HL-60/S4 (cell line): ENCODE data around the gene SLC39A11.
"Not testable (repeated sequence)": the region's sequence is repeated elsewhere in the genome, so short reads cannot be mapped to it uniquely, and the experiment has no call there.

Source experiments
- in situ Hi-C: fragments of 300-500 bp; cut with MboI; formaldehyde crosslinking; loops from 2 replicates; pipeline ENCODE4 v1.14.3; 2022; ENCODE audit warnings: low sequenced_read_pairs

Gene SLC39A11

DNA sequence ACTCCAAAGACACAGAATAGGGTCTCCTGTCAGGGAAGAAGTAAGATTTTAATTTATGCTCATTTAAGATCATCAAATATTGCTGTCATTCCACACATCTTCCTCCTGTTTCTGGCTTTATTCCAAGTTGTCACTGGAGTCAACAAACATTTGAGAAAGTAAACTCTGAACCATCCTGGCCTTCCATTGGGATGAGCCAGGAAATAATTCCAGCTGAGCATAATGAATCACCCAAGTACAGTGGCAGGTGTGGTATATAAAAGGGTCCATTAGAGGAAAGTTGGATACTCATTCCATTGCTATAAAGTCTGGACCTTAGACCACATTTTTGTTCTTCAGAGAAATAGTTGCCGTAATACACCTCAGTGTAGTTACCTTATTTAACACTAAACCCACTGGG, 246.1 kb downstream of the SLC39A11 start:
- in situ Hi-C loops: no loop called here

GRCh38 chr17:72843591-72843990, 248.9 kb downstream of the SLC39A11 start:
- in situ Hi-C loops: no loop called here

- in situ Hi-C loops: no loop called here
Measured at GRCh38 chr17:72840019-72840418, 252.5 kb downstream of the SLC39A11 start.

DNA sequence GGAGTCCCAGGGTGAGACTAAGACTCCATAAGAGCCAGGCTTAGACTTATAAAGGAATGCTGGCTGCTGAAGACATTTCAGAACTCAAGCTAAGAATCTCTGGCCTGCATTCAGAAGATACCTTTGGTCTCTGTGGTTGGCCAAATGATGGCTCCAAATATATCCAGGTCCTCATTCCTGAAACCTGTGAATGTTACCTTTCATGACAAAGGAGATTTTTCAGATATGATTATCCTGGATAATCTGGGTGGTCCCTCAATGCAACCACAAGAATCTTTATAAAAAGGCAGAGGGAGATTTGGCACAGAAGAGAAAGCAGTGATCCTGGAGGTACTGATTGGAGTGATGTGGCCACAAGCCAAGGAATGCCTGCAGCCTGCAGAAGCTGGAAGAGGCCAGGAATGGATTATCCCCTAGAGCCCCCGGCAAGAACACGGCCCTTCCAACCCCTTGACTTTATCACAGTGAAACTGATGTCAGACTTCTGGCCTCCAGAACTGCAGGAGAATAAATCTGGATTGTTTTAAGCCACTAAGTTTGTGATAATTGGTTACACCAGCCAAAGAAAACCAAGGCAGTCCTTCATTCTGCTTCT, 253.3 kb downstream of the SLC39A11 start:
- in situ Hi-C loops: no loop called here

DNA sequence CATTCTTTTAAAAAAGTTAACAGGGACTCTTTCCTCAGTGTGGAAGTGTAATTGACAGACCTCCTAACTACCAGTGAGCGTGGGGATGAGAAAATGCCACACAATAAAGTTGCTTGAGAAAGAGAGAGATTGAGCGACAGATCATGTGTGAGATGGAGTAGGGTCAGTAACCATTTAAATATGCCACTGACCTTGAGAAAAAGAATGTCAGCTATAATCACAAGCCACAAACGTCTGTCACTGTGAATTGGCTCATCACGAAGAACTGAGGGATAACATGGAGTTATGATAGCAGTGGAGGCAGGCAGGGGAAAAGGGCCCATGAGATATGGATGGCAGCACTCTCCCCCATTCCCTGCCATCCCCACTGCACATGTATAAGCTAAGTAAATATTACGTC, 253.9 kb downstream of the SLC39A11 start:
- in situ Hi-C loops: no loop called here

DNA sequence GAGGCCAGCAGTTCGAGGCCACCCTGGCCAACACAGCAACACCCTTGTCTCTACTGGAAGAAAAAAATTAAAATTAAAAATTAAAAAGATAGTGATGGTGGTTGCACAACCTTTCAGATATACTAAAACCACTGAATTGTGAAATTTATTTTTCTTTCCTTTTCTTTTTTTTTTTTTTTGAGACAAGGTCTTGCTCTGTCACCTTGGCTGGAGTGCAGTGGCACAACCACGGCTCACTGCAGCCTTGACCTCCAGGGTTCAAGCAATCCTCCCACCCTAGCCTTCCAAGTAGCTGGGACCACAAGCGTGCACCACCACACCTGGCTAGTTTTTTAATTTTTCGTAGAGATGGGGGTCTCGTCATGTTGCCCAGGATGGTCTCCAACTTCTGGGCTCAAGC, 254.4 kb downstream of the SLC39A11 start:
- in situ Hi-C loops: no loop called here

DNA sequence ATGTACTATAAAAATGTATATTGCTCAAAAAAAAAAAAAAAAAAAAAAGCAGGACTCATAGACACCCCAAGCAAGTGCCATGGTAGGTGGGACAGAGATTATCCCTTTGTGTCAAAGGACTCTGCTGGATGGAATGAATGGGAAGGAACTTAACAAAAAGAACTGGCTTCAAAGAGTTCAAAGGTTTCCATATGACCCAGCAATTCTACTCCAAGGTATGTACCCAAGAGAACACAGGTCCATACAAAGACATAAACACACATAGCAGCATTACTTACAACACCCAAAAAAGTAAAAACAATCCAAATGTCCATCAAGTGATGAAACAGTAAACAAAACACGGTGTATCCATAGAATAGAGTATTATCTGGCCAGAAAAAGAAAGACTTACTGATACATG, 255.2 kb downstream of the SLC39A11 start:
- in situ Hi-C loops: no loop called here

DNA sequence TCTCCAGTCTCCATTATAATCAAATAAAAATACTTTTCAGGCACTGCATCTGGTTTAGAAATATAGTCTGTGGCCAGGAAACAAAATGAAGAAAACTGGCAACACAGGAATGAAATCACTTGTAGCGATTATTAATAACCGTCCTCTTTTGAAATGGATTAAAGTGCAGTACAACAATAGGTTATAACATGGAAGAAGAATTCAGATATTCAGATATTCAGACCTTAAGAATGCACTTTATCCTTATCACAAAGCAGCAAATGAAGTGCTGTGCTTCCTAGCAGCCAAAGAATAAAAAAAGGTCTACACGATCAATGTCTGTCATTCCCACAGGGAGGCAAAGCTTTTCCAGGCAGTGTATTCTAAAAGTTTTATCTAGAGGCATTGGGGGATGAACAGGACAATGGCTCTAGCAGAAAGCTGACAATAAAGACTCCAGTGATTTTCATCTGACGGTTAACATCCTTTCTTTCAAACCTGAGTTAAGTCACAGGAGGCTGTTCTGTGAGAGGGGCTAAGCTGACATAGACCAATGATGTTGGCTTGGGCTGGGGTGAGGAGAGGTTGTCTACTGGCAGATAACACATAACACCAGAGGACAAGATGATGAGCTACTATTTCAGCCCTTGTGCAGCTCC, 259.2 kb downstream of the SLC39A11 start:
- in situ Hi-C loops: no loop called here

DNA sequence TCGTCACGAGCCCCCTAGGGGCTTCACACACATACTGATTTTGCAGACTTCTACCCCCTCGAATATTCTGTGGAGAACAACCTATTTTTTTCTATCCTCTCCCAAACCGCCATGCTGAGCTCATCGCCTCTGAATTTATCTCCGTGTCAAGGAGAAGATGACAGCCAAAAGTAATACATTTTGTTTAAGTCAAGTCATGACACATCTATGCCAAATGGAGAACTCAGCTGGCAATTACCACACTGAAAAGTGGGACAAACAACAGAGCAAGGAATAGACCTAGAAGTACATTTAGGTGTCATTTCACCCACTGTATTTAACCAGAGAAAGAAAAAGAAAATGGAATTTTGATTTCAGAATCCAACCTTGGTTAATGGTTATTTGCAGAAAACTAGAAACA, 260.2 kb downstream of the SLC39A11 start:
- in situ Hi-C loops: no loop called here

- in situ Hi-C loops: no loop called here
Measured at GRCh38 chr17:72829883-72830282, 262.6 kb downstream of the SLC39A11 start.

DNA sequence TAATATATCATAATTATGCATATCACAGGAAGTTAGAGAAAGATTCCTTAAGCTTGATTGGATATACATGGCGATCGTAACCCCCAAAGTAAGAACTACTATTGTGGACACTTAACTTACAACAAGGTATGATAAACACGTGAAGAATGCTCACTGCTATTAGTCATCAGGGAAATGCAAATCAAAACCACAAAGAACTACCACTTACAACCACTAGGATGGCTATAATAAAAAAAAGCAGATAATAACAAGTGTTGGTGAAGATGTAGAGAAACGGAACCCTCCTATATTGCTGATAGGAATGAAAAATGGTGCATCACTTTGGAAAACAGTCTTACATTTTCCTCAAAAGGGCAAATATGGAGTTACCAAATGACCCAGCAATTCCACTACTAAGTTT, 265.9 kb downstream of the SLC39A11 start:
- in situ Hi-C loops: no loop called here

DNA sequence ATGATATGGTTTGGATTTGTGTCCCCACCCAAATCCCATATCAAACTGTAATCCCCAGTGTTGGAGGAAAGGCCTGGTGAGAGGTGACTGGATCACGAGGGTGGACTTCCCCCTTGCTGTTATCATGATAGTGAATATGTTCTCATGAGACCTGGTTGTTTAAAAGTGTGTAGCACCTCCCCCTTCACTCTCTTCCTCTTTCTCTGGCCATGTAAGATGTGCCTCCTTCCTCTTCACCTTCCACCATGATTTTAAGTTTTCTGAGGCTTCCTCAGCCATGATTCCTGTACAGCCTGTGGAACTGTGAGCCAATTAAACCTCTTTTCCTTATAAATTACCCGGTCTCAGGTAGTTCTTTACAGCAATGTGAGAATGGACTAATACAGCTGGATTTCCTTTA, 266.4 kb downstream of the SLC39A11 start:
- in situ Hi-C loops: not testable (repeated sequence)

DNA sequence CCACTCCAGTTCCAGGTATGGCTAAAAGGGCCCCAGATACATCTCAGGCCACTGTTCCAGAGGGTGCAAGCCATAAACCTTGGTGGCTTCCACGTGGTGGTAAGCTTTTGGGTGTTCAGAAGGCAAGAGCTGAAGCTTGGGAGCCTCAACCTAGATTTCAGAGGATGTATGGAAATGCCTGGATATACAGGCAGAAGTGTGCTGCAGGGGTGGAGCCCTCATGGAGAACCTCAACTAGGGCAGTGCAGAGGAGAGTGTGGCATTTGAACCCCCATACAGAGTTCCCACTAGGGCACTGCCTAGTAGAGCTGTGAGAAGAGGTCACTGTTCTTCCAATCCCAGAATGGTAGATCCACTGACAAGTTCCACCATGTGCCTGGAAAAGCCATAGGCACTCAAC, 267.3 kb downstream of the SLC39A11 start:
- in situ Hi-C loops: no loop called here

GRCh38 chr17:72824267-72824666, 268.2 kb downstream of the SLC39A11 start:
- in situ Hi-C loops: not testable (repeated sequence)

DNA sequence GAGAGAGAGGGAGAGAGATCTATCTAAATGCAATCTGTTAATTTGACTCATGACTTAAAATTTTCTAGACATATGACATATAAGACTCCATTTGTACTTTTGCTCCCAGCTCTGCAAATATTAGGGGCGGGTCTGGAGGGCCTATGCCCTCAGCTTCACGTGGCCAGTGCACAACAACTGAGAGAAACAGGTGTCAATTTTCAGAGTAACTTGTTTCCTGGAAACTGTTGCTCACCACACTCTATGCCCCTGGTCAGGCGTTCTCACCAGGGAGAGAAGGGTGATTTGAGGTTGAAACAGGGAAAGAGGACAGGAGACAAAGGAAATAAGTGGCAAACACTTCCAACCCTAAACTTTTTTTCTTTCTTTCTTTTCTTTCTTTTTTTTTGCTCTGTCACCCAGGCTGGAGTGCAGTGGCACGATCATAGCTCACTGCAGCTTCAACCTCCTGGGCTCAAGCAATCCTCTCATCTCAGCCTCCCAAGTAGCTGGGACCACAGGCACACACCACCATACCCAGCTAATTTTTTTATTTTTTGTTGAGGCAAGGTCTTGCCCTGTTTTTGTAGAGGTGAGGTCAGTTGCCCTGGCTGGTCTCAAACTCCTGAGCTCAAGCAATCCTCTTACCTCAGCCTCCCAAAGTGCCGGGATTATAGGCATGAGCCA, 270.0 kb downstream of the SLC39A11 start:
- in situ Hi-C loops: no loop called here

GRCh38 chr17:72816406-72816805, 276.1 kb downstream of the SLC39A11 start:
- in situ Hi-C loops: no loop called here

GRCh38 chr17:72813481-72813880, 279.0 kb downstream of the SLC39A11 start:
- in situ Hi-C loops: no loop called here

DNA sequence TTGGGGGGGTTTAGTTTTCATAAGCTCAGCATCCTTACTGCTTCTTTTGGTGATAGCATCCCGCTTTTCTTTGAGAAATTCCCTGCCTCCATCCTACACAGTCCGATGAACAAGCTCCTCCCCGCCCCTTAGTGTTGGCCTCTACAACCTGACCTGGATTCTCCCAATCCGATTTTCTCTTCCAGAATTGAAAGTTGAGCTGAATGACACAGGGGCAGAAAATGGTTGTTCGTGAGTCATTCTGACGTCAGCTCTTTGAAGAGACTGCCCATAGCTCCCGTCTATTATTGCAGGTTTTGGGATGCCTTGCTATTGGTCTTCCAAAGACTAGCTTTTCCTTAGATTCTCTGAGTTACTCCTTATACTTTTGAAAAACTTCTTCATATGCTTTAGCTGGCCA, 279.7 kb downstream of the SLC39A11 start:
- in situ Hi-C loops: no loop called here

DNA sequence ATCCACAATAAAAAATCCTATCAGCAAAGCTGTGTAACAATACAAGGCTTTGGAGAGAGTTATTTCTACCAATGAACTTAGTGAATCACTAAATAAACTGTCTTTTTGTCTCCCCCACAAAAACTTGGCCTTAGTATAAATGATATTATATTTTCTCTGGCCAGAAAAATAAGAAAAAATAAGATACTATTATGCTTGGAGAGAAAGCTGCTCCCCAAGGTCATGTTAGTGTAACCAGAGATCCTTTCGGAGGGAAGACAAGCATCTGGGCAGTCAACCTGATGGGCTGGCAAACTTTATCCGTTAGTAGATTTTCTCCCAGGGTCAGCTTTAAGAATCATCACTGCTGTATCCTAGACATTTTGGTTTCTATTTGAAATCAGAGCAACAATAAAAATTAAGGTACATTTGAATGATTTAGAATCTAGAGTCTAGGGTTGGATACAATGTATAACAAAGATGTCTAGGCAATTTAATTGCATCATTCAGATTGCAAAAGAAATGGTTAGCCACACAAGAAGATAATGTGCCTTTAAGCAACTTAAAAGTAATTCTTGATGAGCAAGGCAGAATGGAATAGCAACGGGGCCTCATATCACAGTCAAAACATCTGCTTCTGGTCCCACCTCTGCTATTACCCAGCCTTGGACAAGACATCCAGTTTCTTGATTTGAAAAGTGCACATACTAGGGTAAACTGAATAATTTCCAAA, 280.4 kb downstream of the SLC39A11 start:
- in situ Hi-C loops: no loop called here

DNA sequence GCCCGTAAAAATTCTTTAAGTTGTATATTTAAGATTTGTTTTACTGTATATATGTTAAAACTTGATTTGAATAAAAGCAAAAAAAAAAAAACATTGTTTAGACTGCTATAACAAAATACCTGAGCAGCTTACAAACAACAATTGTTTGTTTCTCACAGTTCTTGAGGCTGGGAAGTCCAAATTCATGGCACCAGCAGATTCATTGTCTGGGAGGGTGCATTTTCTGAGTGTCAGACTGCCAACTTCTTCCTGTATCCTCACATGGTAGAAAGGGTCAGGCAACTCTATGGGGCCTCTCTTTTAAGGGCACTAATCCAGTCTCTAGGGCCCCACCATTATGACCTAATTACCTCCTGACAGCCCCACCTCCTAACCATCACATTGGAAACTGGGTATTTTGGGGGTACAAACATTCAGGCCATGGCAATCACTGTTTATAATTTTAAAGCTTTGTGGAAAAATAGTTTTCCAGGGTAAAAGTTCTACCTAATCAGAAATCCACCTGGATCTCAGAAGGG, 281.4 kb downstream of the SLC39A11 start:
- in situ Hi-C loops: no loop called here

GRCh38 chr17:72806011-72806410, 286.5 kb downstream of the SLC39A11 start:
- in situ Hi-C loops: no loop called here
